H1 (cell line): ENCODE measurements around the gene GPR141.

Experiments used
- CREB1 ChIP-seq: IDR thresholded peaks from 2 replicates; pipeline ENCODE4 v1.6.1; 2012; ENCODE audit warnings: inconsistent platforms
- EP300 ChIP-seq, 2 experiments: IDR thresholded peaks; 1 replicate in 1 of 2; 2 replicates in 1 of 2; pipeline ENCODE4 v1.6.1; 2011 to 2012; ENCODE audit warnings: low read depth in 2 of 2, low read length in 2 of 2, mild to moderate bottlenecking in 2 of 2, borderline replicate concordance in 1 of 2, inconsistent platforms in 1 of 2, moderate library complexity in 1 of 2
- POLR2A ChIP-seq, 2 experiments: IDR thresholded peaks; 1 replicate in 1 of 2; 2 replicates in 1 of 2; pipeline ENCODE4 v1.6.1; 2011; ENCODE audit warnings: low read depth in 2 of 2, low read length in 2 of 2, mild to moderate bottlenecking in 2 of 2; ENCODE audit errors: control extremely low read depth in 1 of 2
- POLR2AphosphoS5 ChIP-seq: IDR thresholded peaks from 2 replicates; pipeline ENCODE4 v1.6.1; 2011; ENCODE audit warnings: low read depth, low read length
- RXRA ChIP-seq: IDR thresholded peaks from 2 replicates; pipeline ENCODE4 v1.6.1; 2011; ENCODE audit warnings: low read depth, mild to moderate bottlenecking, low read length, moderate library complexity; ENCODE audit not compliant: insufficient read depth
- TAF1 ChIP-seq: IDR thresholded peaks from 2 replicates; pipeline ENCODE4 v1.6.1; 2011; ENCODE audit warnings: mild to moderate bottlenecking, low read depth, low read length
- TF ChIP-seq, protein P1 (sequence below), 3 experiments: IDR thresholded peaks; 1 replicate in 2 of 3; 2 replicates in 1 of 3; pipeline versions ENCODE4 v1.5.1 to v1.6.1; 2011; ENCODE audit warnings: low read length in 3 of 3, mild to moderate bottlenecking in 3 of 3, inconsistent platforms in 2 of 3, low read depth in 1 of 3, moderate library complexity in 1 of 3; ENCODE audit not compliant: insufficient read depth in 1 of 3; ENCODE audit errors: control extremely low read depth in 1 of 3

DNA sequence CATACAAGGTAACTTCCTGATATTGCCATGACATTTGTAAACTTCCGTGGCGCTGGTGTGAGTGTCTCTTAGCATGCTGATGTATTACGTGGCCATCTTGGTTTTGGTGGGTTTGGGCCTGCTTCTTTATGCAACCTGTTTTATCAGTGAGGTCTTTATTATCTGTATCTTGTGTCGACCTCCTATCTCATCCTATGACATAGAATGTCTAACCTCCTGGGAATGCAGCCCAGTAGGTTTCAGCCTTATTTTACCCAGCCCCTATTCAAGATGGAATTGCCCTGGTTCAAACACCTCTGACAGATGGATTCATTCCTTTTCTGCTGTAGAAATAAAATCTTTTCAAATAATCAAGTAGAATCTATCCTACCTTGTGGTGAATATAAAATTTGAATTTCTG is 23.0 kb upstream of the GPR141 start:
- no peak for TF ChIP-seq POLR2A (IDR thresholded peaks at IDR 0.05; ENCODE audit: control extremely low read depth in 1 of 2, low read depth in 2 of 2, low read length in 2 of 2)
- no peak for TF ChIP-seq TAF1
- TF ChIP-seq EP300 (IDR thresholded peaks at IDR 0.05; ENCODE audit: borderline replicate concordance in 1 of 2, low read depth in 2 of 2, low read length in 2 of 2) = no peak
- TF ChIP-seq, protein P1, sequence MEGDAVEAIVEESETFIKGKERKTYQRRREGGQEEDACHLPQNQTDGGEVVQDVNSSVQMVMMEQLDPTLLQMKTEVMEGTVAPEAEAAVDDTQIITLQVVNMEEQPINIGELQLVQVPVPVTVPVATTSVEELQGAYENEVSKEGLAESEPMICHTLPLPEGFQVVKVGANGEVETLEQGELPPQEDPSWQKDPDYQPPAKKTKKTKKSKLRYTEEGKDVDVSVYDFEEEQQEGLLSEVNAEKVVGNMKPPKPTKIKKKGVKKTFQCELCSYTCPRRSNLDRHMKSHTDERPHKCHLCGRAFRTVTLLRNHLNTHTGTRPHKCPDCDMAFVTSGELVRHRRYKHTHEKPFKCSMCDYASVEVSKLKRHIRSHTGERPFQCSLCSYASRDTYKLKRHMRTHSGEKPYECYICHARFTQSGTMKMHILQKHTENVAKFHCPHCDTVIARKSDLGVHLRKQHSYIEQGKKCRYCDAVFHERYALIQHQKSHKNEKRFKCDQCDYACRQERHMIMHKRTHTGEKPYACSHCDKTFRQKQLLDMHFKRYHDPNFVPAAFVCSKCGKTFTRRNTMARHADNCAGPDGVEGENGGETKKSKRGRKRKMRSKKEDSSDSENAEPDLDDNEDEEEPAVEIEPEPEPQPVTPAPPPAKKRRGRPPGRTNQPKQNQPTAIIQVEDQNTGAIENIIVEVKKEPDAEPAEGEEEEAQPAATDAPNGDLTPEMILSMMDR (IDR thresholded peaks at IDR 0.05; ENCODE audit: control extremely low read depth in 1 of 3, insufficient read depth in 1 of 3, low read depth in 1 of 3, low read length in 3 of 3) = no peak
- no peak for TF ChIP-seq CREB1
- TF ChIP-seq POLR2AphosphoS5 = no peak
- TF ChIP-seq RXRA = no peak
